Effector memory CD4-positive, alpha-beta T cell (primary cell): Measurements from ENCODE around the gene GFPT1.

ENCODE experiments used
- DNase-seq, 3 donors: peaks; one replicate each; pipeline ENCODE4 v3.0.0-alpha.2; 2020
- H3K27ac ChIP-seq: 2 replicates; pipeline ENCODE4 v1.7.0; 2013; ENCODE audit warnings: mild to moderate bottlenecking, low read length, moderate library complexity; ENCODE audit not compliant: insufficient read depth, poor library complexity, severe bottlenecking
- H3K27me3 ChIP-seq: replicated peaks from 2 replicates; pipeline ENCODE4 v1.7.0; 2013; ENCODE audit warnings: mild to moderate bottlenecking, low read length; ENCODE audit not compliant: insufficient read depth, control insufficient read depth, poor library complexity, severe bottlenecking
- H3K36me3 ChIP-seq: 2 replicates; pipeline ENCODE4 v1.7.0; 2013; ENCODE audit warnings: mild to moderate bottlenecking, low read length, moderate library complexity; ENCODE audit not compliant: control insufficient read depth, insufficient read depth
- H3K4me1 ChIP-seq: 2 replicates; pipeline ENCODE4 v1.7.0; 2013; ENCODE audit warnings: low read length, mild to moderate bottlenecking; ENCODE audit not compliant: control insufficient read depth, insufficient read depth, poor library complexity, severe bottlenecking
- H3K4me3 ChIP-seq: 2 replicates; pipeline ENCODE4 v1.7.0; 2013; ENCODE audit warnings: low read length, low read depth, mild to moderate bottlenecking; ENCODE audit not compliant: insufficient read depth, poor library complexity, severe bottlenecking
- H3K9me3 ChIP-seq: 2 replicates; pipeline ENCODE4 v1.7.0; 2013; ENCODE audit warnings: mild to moderate bottlenecking, low read length, moderate library complexity; ENCODE audit not compliant: control insufficient read depth

Gene GFPT1

GRCh38 chr2:69285379-69285894, 101.6 kb downstream of the GFPT1 start:
- no peaks in the 10 kb centered on the region for H3K36me3 ChIP-seq
- H3K27me3 ChIP-seq: no peaks in the 10 kb centered on the region
- DNase-seq: no peak
- H3K4me1 ChIP-seq: no peaks in the 10 kb centered on the region
- no peaks in the 10 kb centered on the region for H3K9me3 ChIP-seq
- H3K27ac ChIP-seq: no peak overlapping the region
- no peak overlapping the region for H3K4me3 ChIP-seq

- no peaks in the 10 kb centered on the region for H3K9me3 ChIP-seq
- no peak overlapping the region for H3K4me3 ChIP-seq
- no peak overlapping the region for H3K27ac ChIP-seq
- H3K36me3 ChIP-seq: no peaks in the 10 kb centered on the region
- H3K4me1 ChIP-seq: no peaks in the 10 kb centered on the region
- DNase-seq: no peak
- no peaks in the 10 kb centered on the region for H3K27me3 ChIP-seq
Measured at GRCh38 chr2:69280796-69281412, 106.1 kb downstream of the GFPT1 start.

GRCh38 chr2:69279931-69280681, 106.9 kb downstream of the GFPT1 start:
- Histone ChIP-seq H3K9me3 (no peaks in the 10 kb centered on the region), H3K4me3 (no peak overlapping the region), H3K27ac (no peak overlapping the region), H3K36me3 (no peaks in the 10 kb centered on the region), H3K27me3 (no peaks in the 10 kb centered on the region), H3K4me1 (no peaks in the 10 kb centered on the region)
- DNase-seq: no peak

GRCh38 chr2:69279211-69279610, 107.8 kb downstream of the GFPT1 start:
- Histone ChIP-seq H3K9me3 (no peaks in the 10 kb centered on the region), H3K4me3 (no peak overlapping the region), H3K4me1 (no peaks in the 10 kb centered on the region), H3K36me3 (no peaks in the 10 kb centered on the region), H3K27me3 (no peaks in the 10 kb centered on the region), H3K27ac (no peak overlapping the region)
- no peak for DNase-seq

- H3K9me3 ChIP-seq: no peaks in the 10 kb centered on the region
- no peaks in the 10 kb centered on the region for H3K36me3 ChIP-seq
- no peaks in the 10 kb centered on the region for H3K4me1 ChIP-seq
- H3K27me3 ChIP-seq: no peaks in the 10 kb centered on the region
- H3K27ac ChIP-seq: no peak overlapping the region
- DNase-seq: no peak
- H3K4me3 ChIP-seq: no peak overlapping the region
Measured at GRCh38 chr2:69278366-69278765, 108.7 kb downstream of the GFPT1 start.

GRCh38 chr2:69275490-69275889, 111.5 kb downstream of the GFPT1 start:
- no peak for DNase-seq
- H3K36me3 ChIP-seq: no peaks in the 10 kb centered on the region
- H3K4me1 ChIP-seq: no peaks in the 10 kb centered on the region
- H3K4me3 ChIP-seq: no peak overlapping the region
- no peak overlapping the region for H3K27ac ChIP-seq
- H3K9me3 ChIP-seq: no peaks in the 10 kb centered on the region
- no peaks in the 10 kb centered on the region for H3K27me3 ChIP-seq

GRCh38 chr2:69272803-69273471, 114.1 kb downstream of the GFPT1 start:
- H3K27me3 ChIP-seq: no peaks in the 10 kb centered on the region
- H3K27ac ChIP-seq: no peak overlapping the region
- no peaks in the 10 kb centered on the region for H3K4me1 ChIP-seq
- no peak for DNase-seq
- no peaks in the 10 kb centered on the region for H3K9me3 ChIP-seq
- no peak overlapping the region for H3K4me3 ChIP-seq
- no peaks in the 10 kb centered on the region for H3K36me3 ChIP-seq

- Histone ChIP-seq H3K4me3 (no peak overlapping the region), H3K9me3 (no peaks in the 10 kb centered on the region), H3K4me1 (no peaks in the 10 kb centered on the region), H3K36me3 (no peaks in the 10 kb centered on the region), H3K27ac (no peak overlapping the region), H3K27me3 (no peaks in the 10 kb centered on the region)
- DNase-seq: no peak
Measured at GRCh38 chr2:69271831-69272257, 115.2 kb downstream of the GFPT1 start.
